PC-3 (cell line): ENCODE measurements around the gene SCN8A. TPM values are rescaled to one million over a fixed set of nuclear protein-coding genes. Genes with fewer than 3 reads are reported as not detected.

ENCODE experiments used
- ATAC-seq: fragments of 200-7000 bp; cut with Tn5 transposase; 2 replicates; pipeline ENCODE4 v1.9.1; 2020; ENCODE audit warnings: mild to moderate bottlenecking, moderate library complexity
- BruUV-seq: library from RNA; stranded (reverse); fragments of 400-500 nt; replicated peaks from 2 replicates; lab custom pipeline; 2021; lab: Mats Ljungman, UMichigan
- CTCF ChIA-PET: fragments of 300-600 bp; sonication (Branson Sonifier 250); formaldehyde crosslinking; loops from one replicate; lab custom pipeline; 2022; ENCODE audit warnings: antibody characterized with exemption; lab: Charles Lee
- POLR2A ChIA-PET: fragments of 300-600 bp; sonication (Branson Sonifier 250); formaldehyde crosslinking; loops from one replicate; lab custom pipeline; 2022; ENCODE audit warnings: antibody characterized with exemption; ENCODE audit not compliant: unreplicated experiment; lab: Charles Lee
- DNase-seq: peaks from one replicate; pipeline ENCODE4 v3.0.0-alpha.2; 2015
- H2AFZ ChIP-seq: fragments of 300-600 bp; sonication (generic); 2 replicates; pipeline ENCODE4 v1.6.0; 2016; ENCODE audit warnings: antibody characterized with exemption, low read length
- H3F3A ChIP-seq: fragments of 300-600 bp; sonication (generic); one replicate; pipeline ENCODE4 v1.6.0; 2017; ENCODE audit warnings: antibody characterized with exemption, low read length, control low read depth, mild to moderate bottlenecking; ENCODE audit not compliant: unreplicated experiment
- H3K27ac ChIP-seq: fragments of 300-600 bp; sonication (generic); 2 replicates; pipeline ENCODE4 v1.5.1; 2016; ENCODE audit warnings: mild to moderate bottlenecking, low read length
- H3K27me3 ChIP-seq: fragments of 300-600 bp; sonication (generic); 2 replicates; pipeline ENCODE4 v1.6.1; 2016; ENCODE audit warnings: low read length, mixed read lengths
- H3K36me3 ChIP-seq: fragments of 300-600 bp; sonication (generic); 2 replicates; pipeline ENCODE4 v1.6.1; 2016; ENCODE audit warnings: low read depth, mixed run types, low read length, mixed read lengths
- H3K4me1 ChIP-seq: fragments of 300-600 bp; sonication (generic); 2 replicates; pipeline ENCODE4 v1.5.1; 2016; ENCODE audit warnings: low read length; ENCODE audit not compliant: insufficient read depth
- H3K4me2 ChIP-seq: fragments of 300-600 bp; sonication (generic); 2 replicates; pipeline ENCODE4 v1.6.0; 2016; ENCODE audit warnings: low read length
- H3K4me3 ChIP-seq: fragments of 300-600 bp; sonication (generic); 2 replicates; pipeline ENCODE4 v1.5.1; 2016; ENCODE audit warnings: mild to moderate bottlenecking, low read length, mixed read lengths
- H3K79me2 ChIP-seq: fragments of 300-600 bp; sonication (generic); 2 replicates; pipeline ENCODE4 v1.6.1; 2017; ENCODE audit warnings: low read length, mixed read lengths
- H3K9ac ChIP-seq: fragments of 300-600 bp; sonication (generic); 2 replicates; pipeline ENCODE4 v1.6.0; 2016; ENCODE audit warnings: mild to moderate bottlenecking, low read length
- H3K9me2 ChIP-seq: fragments of 300-600 bp; sonication (generic); replicated peaks from 2 replicates; pipeline ENCODE4 v1.6.1; 2016; ENCODE audit warnings: mixed run types, low read length, mixed read lengths
- H3K9me3 ChIP-seq: fragments of 300-600 bp; sonication (generic); 2 replicates; pipeline ENCODE4 v1.6.1; 2016; ENCODE audit warnings: low read length, mixed read lengths
- H4K20me1 ChIP-seq: fragments of 300-600 bp; sonication (generic); 2 replicates; pipeline ENCODE4 v1.6.1; 2016; ENCODE audit warnings: low read length, mixed read lengths
- EZH2 ChIP-seq: fragments of 300-600 bp; sonication (generic); IDR thresholded peaks from one replicate; pipeline ENCODE4 v1.6.1; 2017; ENCODE audit warnings: antibody characterized with exemption, mild to moderate bottlenecking, low read length; ENCODE audit not compliant: unreplicated experiment
- EZH2phosphoT487 ChIP-seq: fragments of 300-600 bp; sonication (generic); IDR thresholded peaks from 2 replicates; pipeline ENCODE4 v1.6.1; 2018; ENCODE audit warnings: mild to moderate bottlenecking, antibody characterized with exemption, low read length, borderline replicate concordance
- intact Hi-C: fragments of 100-400 bp; cut with micrococcal nuclease; formaldehyde crosslinking; loops from 2 replicates; pipeline ENCODE4 v1.9.0; 2023
- total RNA-seq: library from RNA; depleted of rRNA; stranded (reverse); fragments of >200 nt; gene quantifications from 2 replicates; pipeline ENCODE4 v1.2.3, GENCODE V29; 2014
- TF ChIP-seq, protein P1 (sequence below): fragments of 300-600 bp; sonication (generic); conservative IDR thresholded peaks from 2 replicates; pipeline ENCODE4 v1.5.1; 2017; ENCODE audit warnings: antibody characterized with exemption, low read depth, mild to moderate bottlenecking, low read length

SCN8A gene
- total RNA-seq, 1 experiment from 2014 or later = 12.7 TPM

DNA sequence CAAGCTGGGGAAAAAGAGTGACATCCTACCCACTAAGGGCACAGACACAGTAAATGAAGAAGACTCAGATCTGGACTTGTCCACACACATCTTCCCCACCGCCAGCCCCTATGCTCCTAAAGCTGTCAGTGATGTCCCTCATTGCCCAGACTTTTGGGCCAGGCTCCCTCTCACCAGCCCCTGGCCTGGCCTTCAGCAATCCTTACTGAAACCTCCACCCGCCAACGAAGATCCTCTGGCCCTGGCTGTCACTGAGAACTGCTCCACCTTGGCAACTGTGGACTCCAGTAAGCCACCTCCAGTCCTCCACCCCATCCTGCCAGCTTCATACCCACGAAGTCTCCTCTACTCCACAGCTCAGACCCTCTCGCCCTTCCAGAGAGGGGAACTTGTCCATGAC lies 234.2 kb downstream of the SCN8A start:
- ChIA-PET CTCF (no interaction called here), POLR2A (no interaction called here)
- peaks cover 10% of the 10 kb centered on the region for H3K79me2 ChIP-seq
- no peaks in the 10 kb centered on the region for H3K36me3 ChIP-seq
- H3K4me3 ChIP-seq = no peak overlapping the region
- BruUV-seq = no TSS peak
- ATAC-seq (no peak), DNase-seq (no peak)
- no peaks in the 10 kb centered on the region for H3K27me3 ChIP-seq
- no peaks in the 10 kb centered on the region for H4K20me1 ChIP-seq
- no peaks in the 10 kb centered on the region for H3F3A ChIP-seq
- H3K4me2 ChIP-seq = no peak overlapping the region
- H3K9me2 ChIP-seq = no peaks in the 10 kb centered on the region
- H3K9ac ChIP-seq = no peak overlapping the region
- H2AFZ ChIP-seq = no peak overlapping the region
- H3K4me1 ChIP-seq = peaks cover 20% of the 10 kb centered on the region
- TF ChIP-seq EZH2phosphoT487 (no peak), EZH2 (no peak)
- TF ChIP-seq, protein P1, sequence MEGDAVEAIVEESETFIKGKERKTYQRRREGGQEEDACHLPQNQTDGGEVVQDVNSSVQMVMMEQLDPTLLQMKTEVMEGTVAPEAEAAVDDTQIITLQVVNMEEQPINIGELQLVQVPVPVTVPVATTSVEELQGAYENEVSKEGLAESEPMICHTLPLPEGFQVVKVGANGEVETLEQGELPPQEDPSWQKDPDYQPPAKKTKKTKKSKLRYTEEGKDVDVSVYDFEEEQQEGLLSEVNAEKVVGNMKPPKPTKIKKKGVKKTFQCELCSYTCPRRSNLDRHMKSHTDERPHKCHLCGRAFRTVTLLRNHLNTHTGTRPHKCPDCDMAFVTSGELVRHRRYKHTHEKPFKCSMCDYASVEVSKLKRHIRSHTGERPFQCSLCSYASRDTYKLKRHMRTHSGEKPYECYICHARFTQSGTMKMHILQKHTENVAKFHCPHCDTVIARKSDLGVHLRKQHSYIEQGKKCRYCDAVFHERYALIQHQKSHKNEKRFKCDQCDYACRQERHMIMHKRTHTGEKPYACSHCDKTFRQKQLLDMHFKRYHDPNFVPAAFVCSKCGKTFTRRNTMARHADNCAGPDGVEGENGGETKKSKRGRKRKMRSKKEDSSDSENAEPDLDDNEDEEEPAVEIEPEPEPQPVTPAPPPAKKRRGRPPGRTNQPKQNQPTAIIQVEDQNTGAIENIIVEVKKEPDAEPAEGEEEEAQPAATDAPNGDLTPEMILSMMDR = no peak
- intact Hi-C loops = loop anchor here (10.0 kb wide), 1 partner anchor 560 kb away; no protein-coding TSS in a partner anchor
- H3K9me3 ChIP-seq = no peaks in the 10 kb centered on the region
- no peak overlapping the region for H3K27ac ChIP-seq

DNA sequence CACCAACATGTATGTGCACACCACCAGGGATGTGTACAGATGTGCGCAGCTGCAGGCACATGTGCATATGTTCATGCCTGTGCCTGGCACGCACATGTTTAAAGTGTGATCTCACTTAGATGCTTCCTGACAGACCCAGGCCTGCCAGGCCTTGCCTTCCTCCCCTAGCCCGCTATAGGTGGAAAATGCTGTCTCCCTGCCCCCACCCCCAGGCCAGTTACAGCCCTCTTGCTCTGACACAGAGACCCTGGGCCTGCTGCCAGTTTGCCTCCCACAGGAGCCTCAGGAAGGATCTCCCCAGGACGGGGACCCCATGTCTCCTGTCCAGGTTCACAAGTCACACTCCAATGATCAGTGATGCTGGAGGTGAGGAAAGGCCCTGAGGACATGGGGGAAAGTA lies 235.8 kb downstream of the SCN8A start:
- H4K20me1 ChIP-seq = no peaks in the 10 kb centered on the region
- no peak for DNase-seq
- H3K9ac ChIP-seq = no peak overlapping the region
- H3K27me3 ChIP-seq = no peaks in the 10 kb centered on the region
- no peak overlapping the region for H3K4me2 ChIP-seq
- H3K4me3 ChIP-seq = no peak overlapping the region
- ATAC-seq = no peak
- no TSS peak for BruUV-seq
- 0 out of 2 replicates have a peak, but pooled peaks cover 3% of the 10 kb centered on the region for H3K79me2 ChIP-seq
- no peak overlapping the region for H2AFZ ChIP-seq
- ChIA-PET POLR2A (no interaction called here), CTCF (no interaction called here)
- no peaks in the 10 kb centered on the region for H3K9me2 ChIP-seq
- intact Hi-C loops = loop anchor here (10.0 kb wide), 1 partner anchor 562 kb away; no protein-coding TSS in a partner anchor
- H3F3A ChIP-seq = no peaks in the 10 kb centered on the region
- no peak for TF ChIP-seq EZH2phosphoT487
- TF ChIP-seq EZH2 = no peak
- TF ChIP-seq, protein P1 = no peak
- peak overlapping the region; percentile 89 for H3K27ac ChIP-seq
- H3K9me3 ChIP-seq = no peaks in the 10 kb centered on the region
- peaks cover 20% of the 10 kb centered on the region for H3K4me1 ChIP-seq
- no peaks in the 10 kb centered on the region for H3K36me3 ChIP-seq

DNA sequence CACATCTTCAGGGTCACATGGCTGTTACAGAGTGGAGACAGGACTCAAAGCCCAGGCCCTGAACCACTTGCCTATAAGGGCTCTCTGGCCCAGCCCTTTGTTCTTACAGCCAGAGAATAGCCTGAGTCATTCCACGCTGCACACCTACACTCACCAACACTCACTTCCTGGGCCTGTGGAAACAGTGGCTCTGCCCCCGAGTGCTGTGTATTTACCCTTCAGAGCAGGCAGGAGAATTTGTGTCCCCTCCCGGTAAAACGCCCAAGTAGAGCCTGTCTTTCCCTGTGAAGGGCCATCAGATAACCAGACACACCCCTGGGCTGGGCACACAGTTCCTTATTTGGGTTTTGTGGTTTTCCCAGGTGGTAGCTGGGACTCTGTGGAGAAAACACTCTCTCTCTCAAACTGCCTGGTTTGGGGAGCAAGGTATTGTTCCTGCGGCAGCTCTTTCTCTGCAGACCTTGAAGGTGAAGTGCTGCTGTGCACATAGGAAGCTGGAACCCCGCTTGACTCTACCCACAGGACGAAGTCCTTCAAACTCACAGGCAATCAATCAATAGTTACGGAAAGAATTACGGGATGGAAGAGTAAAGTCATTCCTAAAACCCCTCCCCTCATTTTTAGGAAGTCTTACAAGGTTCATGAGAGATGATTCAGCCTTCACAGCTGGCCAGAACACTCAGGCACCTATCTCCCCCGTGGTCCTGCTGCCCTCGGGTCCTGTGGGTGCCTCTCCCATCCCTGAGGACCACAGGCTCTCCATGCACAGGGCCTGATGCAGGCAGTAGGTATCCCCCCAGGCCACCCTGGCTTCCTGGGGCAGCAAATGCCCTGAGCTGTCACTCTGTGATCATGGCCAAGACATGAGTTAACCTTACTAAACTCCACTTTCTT lies 237.1 kb downstream of the SCN8A start:
- Histone ChIP-seq H2AFZ (peak overlapping the region; percentile 73), H3K36me3 (no peaks in the 10 kb centered on the region), H3K27ac (peak overlapping the region; percentile 89), H3K4me3 (no peak overlapping the region), H3K79me2 (no peaks in the 10 kb centered on the region), H3K27me3 (0 out of 2 replicates have a peak, but pooled peaks cover 4% of the 10 kb centered on the region), H3F3A (no peaks in the 10 kb centered on the region), H3K9me2 (no peaks in the 10 kb centered on the region), H3K4me2 (peak overlapping the region; percentile 59), H3K9me3 (no peaks in the 10 kb centered on the region), H3K9ac (peak overlapping the region; percentile 54; the same call in 1 of the 2 replicates), H3K4me1 (peaks cover 20% of the 10 kb centered on the region), H4K20me1 (no peaks in the 10 kb centered on the region)
- intact Hi-C loops = loop anchor here (10.0 kb wide), 1 partner anchor 563 kb away; no protein-coding TSS in a partner anchor
- ChIA-PET POLR2A (no interaction called here), CTCF (no interaction called here)
- no peak for TF ChIP-seq EZH2
- TF ChIP-seq EZH2phosphoT487 = no peak
- TF ChIP-seq, protein P1 = no peak
- DNase-seq (peak; percentile 86), ATAC-seq (peak; percentile 88)
- no TSS peak for BruUV-seq
